ENCODE results near the gene TUBB3.
A peak's percentile ranks its signal among the peaks of the same experiment; 100 is the strongest.
"Not testable (repeated sequence)": the region's sequence is repeated elsewhere in the genome, so short reads cannot be mapped to it uniquely, and the experiment has no call there.

The TUBB3 gene

DNA sequence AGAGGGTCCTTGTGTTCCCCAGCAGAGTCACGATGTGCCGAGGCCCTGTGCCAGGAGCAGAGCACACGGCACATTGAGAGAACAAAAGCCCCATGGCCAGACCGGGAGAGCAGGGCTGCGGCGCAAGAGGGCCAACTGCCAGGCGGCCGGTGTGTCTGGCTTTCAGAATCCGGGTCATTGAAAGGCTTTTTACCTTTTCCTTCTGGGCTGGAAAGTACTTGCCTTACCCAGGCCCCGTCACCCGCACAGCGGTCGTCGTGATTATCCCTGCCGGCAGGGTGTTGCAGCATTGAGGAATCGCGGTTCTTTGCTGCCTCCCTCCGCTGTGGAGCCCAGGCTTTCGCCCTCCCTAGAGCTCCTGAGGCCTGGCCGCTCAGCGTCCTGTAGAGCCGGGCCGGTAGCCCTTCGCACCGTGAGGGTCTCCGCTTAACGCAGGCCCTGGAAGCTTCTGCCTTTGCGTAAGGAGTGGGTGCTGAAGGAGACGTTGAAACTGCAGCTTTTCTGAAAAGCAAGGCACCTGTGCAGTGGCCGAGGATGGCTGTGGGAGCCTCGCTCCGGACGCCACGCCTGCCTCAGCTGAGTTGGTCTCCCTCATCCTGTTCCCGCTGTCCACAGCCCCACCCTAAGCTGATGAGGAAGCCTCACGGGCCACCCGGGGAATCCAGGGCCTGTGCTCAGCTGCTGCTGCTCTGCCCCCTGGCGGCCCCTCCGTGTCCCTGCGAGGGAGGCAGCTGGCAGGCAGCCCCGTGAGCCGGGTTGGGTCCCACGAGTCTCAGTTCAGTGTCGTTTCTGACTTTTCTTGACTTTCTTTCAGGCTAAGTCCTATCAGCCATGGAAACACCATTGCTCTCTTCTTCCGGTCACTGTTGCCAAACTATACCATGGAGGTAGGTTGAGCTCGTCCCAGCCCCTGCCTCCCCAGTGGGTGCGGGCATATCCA lies 13.1 kb upstream of the TUBB3 start:
- H3K36me3 Mint-ChIP-seq: peaks cover 54% of the 10 kb centered on the region
- H3K4me3 Mint-ChIP-seq: no peak overlapping the region

DNA sequence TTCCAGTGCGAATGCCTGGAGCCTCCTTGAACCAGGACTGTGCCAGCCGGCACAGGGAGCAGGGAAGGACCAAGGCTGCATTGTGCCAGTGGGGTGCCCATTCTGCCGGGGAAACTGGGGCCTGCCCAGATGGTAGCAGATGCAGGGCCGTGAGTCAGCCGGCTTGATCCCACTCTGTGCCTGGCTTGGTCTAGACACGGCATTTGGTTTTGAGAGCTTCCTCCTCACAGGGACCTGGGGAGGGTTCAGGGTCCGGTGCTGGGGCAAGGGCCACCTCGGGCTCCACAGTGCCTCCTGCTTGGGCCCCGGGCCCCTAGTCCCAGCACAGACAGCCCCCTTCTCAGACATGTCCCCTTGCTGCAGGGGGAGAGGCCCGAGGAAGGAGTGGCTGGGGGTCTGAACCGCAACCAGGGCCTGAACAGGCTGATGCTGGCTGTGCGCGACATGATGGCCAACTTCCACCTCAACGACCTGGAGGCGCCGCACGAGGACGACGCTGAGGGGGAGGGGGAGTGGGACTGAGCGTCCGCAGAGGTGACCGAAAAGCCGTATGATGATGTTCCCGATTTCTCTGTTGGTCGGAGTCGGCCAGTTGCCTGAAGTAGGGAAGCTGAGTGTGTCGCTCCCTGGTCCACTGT lies 12.3 kb upstream of the TUBB3 start:
- ATAC-seq: no peak
- no peak overlapping the region for H3K4me3 Mint-ChIP-seq
- H3K4me1 Mint-ChIP-seq: peaks cover 18% of the 10 kb centered on the region
- H3K27ac Mint-ChIP-seq: peak overlapping the region; percentile 50
- no peak for DNase-seq (ENCODE audit: low spot score in 2 of 2)
- H3K9me3 Mint-ChIP-seq: no peaks in the 10 kb centered on the region
- peaks cover 56% of the 10 kb centered on the region for H3K36me3 Mint-ChIP-seq

More for the DNA sequence above, 13.1 kb upstream of the TUBB3 start:
- peaks cover 18% of the 10 kb centered on the region for H3K4me1 Mint-ChIP-seq
- peak; percentile 82 for ATAC-seq
- H3K9me3 Mint-ChIP-seq: no peaks in the 10 kb centered on the region
- DNase-seq (ENCODE audit: low spot score in 2 of 2): peak; percentile 65 to 81
- no peak overlapping the region for H3K27ac Mint-ChIP-seq

DNA sequence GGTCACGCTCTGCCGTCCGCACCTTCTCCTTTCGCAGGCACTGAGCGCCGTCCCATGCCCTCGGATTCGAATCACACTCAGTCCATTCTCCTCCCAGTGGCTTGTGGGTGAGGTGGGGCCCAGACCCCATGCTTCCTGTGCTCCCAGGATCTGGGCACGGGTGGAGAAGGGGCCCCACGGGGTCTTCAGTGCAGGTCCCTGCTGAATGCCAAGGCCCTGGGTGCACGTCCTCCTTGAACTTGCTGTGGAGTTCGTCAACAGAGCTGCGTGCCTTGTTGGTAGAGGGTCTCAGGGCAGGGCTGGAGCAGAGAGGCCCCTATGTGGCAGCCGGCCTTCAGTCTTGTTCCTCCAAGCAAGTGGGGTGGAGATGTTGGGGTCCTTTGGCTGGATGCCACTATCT lies 11.8 kb upstream of the TUBB3 start:
- peak overlapping the region; percentile 50 for H3K27ac Mint-ChIP-seq

DNA sequence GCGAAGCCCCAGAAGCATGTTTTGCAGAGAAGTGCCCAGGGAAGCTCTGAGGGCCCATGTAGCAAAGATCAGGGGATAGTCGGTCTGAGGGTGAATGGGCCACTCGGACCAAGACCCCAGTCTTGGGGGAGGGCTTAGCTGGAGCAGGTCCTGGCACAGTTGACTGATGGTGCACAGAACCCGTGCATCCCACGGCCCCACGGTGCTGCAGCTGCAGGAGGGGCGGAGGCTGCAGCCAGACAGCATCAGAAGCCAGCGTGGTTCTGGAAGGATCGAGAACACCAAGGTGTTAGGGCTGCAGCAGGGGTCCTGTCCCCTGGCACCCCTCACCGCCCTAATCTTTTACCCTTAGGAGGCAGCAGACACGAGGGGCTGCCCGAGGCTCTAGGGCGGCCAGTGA lies 11.0 kb upstream of the TUBB3 start:
- ATAC-seq: no peak
- peaks cover 46% of the 10 kb centered on the region for H3K36me3 Mint-ChIP-seq
- H3K4me1 Mint-ChIP-seq: peaks cover 18% of the 10 kb centered on the region
- H3K9me3 Mint-ChIP-seq: no peaks in the 10 kb centered on the region
- DNase-seq (ENCODE audit: low spot score in 2 of 2): no peak
- no peak overlapping the region for H3K27ac Mint-ChIP-seq
- no peak overlapping the region for H3K4me3 Mint-ChIP-seq

More for the DNA sequence above, 11.8 kb upstream of the TUBB3 start:
- ATAC-seq (no peak), DNase-seq (ENCODE audit: low spot score in 2 of 2) (no peak)
- Mint-ChIP-seq H3K36me3 (peaks cover 53% of the 10 kb centered on the region), H3K4me3 (no peak overlapping the region), H3K4me1 (peaks cover 18% of the 10 kb centered on the region), H3K9me3 (no peaks in the 10 kb centered on the region)

DNA sequence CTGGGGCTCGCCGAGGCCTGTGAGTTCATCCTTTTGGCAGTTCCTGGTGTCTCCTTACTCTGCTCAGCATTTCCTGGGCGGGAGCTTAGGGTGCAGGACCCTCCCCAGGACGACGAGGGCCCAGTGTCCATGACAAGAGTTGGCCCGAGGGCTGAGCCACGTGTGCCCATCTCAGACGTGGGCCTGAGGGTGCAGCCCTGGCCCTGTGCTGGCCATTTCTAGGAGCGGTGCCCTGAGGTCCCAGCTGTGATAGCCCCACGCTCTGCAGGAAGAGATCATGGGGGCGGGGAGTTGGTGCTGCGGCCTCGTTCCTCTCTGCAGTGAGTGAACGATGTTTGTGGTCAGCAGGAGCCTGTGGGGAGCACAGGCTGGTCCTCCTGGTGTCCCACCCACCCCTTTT lies 10.5 kb upstream of the TUBB3 start:
- ATAC-seq: no peak
- no peak for DNase-seq (ENCODE audit: low spot score in 2 of 2)
- no peak overlapping the region for H3K4me3 Mint-ChIP-seq
- H3K4me1 Mint-ChIP-seq: peaks cover 20% of the 10 kb centered on the region
- no peak overlapping the region for H3K27ac Mint-ChIP-seq
- no peaks in the 10 kb centered on the region for H3K9me3 Mint-ChIP-seq
- peaks cover 47% of the 10 kb centered on the region for H3K36me3 Mint-ChIP-seq

DNA sequence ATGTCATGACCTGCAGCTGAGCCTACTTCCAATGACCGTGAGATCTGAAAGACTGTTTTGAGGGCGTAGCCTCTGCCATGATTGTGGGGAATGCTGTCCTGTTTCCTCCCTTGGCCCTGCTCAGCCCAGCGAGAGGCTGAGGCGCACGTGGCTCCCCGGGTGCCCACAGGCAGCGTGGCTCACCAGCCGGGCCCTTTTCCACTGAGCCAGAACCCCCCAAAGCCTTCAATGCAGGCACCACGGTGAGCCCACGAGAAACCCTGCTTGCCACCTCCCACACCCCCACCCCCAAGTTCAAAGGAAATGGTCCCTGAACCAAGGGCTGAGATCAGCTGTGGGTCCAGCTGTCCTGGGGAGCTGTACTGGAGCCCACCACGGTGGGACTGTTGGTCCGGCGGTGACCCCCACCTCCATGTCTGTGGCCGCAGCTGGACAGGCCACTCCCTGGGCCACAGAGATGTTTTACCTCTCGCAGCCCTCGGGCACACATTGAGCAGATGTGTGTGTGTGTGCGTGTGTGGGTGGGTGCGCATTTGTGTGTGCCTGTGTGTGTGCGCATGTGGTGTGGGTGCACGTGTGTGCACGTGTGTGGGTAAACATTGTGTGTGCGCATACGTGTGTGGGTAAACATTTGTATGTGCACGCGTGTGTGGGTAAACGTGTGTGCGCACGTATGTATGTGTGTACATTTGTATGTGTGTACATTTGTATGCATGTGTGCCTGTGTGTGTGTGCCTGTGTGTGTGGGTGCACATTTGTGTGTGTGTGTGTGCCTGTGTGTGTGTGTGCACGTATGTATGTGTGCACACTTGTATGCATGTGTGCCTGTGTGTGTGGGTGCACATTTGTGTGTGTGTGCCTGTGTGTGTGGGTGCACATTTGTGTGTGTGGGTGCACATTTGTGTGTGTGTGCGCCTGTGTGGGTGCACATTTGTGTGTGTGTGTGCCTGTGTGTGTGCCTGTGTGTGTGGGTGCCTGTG lies 9.4 kb upstream of the TUBB3 start:
- peaks cover 50% of the 10 kb centered on the region for H3K36me3 Mint-ChIP-seq
- no peak for ATAC-seq
- no peaks in the 10 kb centered on the region for H3K9me3 Mint-ChIP-seq
- H3K4me1 Mint-ChIP-seq: peaks cover 30% of the 10 kb centered on the region
- H3K4me3 Mint-ChIP-seq: no peak overlapping the region
- DNase-seq (ENCODE audit: low spot score in 2 of 2): no peak
- H3K27ac Mint-ChIP-seq: no peak overlapping the region

DNA sequence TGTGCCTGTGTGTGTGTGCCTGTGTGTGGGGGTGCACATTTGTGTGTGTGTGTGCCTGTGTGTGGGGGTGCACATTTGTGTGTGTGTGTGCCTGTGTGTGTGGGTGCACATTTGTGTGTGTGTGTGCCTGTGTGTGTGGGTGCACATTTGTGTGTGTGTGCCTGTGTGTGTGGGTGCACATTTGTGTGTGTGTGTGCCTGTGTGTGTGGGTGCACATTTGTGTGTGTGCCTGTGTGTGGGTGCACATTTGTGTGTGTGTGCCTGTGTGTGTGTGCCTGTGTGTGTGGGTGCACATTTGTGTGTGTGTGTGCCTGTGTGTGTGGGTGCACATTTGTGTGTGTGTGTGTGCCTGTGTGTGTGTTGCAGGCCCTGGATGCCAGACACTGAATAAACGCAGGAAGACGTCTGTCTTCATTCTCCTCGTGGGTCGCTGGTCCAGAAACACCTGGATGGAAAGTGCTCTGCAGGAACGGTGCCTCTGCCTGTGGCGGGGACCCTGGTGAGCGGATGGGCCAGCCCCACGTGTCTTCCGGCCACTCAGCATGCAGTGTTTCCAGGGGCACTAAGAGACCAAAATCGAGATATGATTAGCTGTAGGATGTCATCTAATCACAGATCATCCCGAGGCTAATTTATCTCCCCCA lies 8.4 kb upstream of the TUBB3 start:
- H3K36me3 Mint-ChIP-seq: peaks cover 39% of the 10 kb centered on the region
- H3K9me3 Mint-ChIP-seq; H3K4me3 Mint-ChIP-seq; H3K27ac Mint-ChIP-seq; ATAC-seq; DNase-seq (ENCODE audit: low spot score in 2 of 2): not testable (repeated sequence)
- H3K4me1 Mint-ChIP-seq: peaks cover 36% of the 10 kb centered on the region

DNA sequence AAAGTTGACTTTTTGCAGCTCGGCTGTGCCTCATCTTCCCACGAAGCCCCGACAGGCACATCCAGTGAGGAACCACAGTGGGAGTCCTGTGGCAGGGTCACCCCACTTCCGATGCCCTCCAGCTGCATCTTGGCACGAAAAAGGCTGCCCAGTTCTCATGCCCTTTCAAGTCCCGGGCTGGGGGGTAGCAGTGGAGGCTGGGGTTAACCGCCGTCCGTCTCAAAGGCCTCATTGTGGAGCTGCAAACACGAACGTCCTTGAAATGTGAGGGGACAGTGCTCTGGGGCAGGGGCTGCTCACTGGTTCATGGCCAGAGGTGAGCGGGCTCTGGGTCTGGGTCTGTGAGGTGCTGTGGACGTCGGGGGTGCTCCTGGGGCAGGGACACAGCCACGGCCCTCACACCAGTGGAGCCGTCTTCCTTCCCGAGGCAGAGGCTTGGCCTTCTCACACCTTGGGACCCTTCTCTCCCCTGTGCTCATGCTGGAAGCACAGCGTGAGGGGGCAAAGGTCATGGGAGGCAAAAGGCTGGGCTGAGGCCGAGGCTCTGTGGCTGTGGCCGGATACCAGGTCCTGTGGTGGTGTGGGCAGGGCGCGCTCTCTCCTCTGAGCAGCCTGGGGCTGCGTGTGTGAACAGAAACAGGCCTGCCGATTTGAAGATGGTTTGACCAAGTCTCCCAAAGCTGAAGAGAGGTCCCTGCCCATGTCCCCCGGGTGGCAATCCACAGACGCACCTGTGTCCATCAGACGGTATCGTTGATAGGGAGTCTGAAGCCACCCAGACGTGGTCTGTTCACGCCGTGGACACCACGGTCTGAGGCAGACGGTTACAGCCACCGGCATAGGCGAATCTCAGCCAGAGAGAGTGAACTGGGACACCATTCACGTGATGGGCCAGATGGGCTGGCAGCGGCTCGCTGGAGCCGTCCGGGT lies 7.6 kb upstream of the TUBB3 start:
- Mint-ChIP-seq H3K27ac (no peak overlapping the region), H3K4me3 (no peak overlapping the region), H3K4me1 (peaks cover 35% of the 10 kb centered on the region), H3K9me3 (no peaks in the 10 kb centered on the region), H3K36me3 (peaks cover 31% of the 10 kb centered on the region)
- DNase-seq (ENCODE audit: low spot score in 2 of 2) (no peak), ATAC-seq (no peak)

DNA sequence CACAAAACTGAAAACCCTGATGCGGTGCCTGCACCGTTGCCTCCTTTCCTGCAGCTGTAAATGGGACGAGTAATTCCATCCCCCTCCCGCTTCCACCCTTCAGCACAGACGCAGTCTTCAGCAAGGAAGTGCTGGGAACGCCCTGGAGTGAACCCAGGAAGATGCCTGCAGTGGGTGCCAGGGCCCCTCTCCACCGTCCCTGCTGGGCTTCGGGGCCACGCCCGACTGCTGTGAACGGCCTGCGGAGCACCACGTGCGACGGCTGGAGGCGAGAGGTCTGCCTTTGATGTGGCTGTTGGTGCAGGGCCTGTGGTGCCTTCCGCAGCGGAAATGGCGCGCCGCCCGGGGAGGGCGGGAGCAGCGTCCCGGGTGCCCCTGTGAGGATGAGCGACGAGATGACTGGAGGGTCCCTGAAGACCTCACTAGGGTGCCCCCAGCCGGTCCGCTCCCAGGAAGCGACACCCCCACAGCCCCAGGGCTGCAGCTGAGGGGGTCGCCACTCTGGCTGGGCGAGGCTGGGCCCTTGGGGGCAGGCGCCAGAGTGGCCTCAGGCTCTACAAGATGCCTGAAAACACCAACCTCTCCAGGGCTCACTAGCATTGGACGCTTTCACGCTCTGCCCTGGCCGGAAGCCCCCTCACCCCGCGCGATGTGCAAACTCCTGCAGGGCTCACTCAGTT lies 5.2 kb upstream of the TUBB3 start:
- no peak overlapping the region for H3K27ac Mint-ChIP-seq
- DNase-seq (ENCODE audit: low spot score in 2 of 2) (peak; percentile 58 to 86), ATAC-seq (peak; percentile 78)
- peaks cover 51% of the 10 kb centered on the region for H3K4me1 Mint-ChIP-seq
- peaks cover 15% of the 10 kb centered on the region for H3K36me3 Mint-ChIP-seq
- H3K4me3 Mint-ChIP-seq: peak overlapping the region; percentile 69
- H3K9me3 Mint-ChIP-seq: no peaks in the 10 kb centered on the region

DNA sequence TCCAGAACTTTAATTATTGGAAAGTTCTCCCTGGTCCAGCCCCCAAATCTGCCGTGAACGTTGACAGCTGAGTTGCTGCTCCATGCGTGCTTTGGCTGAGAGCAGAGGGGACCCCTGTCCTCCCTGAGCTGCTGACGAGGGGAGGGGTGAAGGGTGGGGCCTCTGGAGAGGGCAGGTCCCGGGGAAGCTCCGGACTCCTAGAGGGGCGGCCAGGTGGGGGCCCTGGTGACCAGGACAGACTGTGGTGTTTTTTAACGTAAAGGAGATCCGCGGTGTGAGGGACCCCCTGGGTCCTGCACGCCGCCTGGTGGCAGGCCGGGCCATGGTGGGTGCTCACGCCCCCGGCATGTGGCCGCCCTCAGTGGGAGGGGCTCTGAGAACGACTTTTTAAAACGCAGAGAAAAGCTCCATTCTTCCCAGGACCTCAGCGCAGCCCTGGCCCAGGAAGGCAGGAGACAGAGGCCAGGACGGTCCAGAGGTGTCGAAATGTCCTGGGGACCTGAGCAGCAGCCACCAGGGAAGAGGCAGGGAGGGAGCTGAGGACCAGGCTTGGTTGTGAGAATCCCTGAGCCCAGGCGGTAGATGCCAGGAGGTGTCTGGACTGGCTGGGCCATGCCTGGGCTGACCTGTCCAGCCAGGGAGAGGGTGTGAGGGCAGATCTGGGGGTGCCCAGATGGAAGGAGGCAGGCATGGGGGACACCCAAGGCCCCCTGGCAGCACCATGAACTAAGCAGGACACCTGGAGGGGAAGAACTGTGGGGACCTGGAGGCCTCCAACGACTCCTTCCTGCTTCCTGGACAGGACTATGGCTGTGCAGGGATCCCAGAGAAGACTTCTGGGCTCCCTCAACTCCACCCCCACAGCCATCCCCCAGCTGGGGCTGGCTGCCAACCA lies 4.4 kb upstream of the TUBB3 start, which contains the start of gene MC1R:
Gene MC1R, plus strand, starts transcription at position 410 of the 895 bp plus-strand sequence. Its CDS starts 397 bp downstream, at position 807.
- H3K4me1 Mint-ChIP-seq: peaks cover 51% of the 10 kb centered on the region
- H3K9me3 Mint-ChIP-seq: no peaks in the 10 kb centered on the region
- ATAC-seq (peak; percentile 34), DNase-seq (ENCODE audit: low spot score in 2 of 2) (peak in 1 of 2 donors; percentile 69)
- H3K27ac Mint-ChIP-seq: peak within 1 kb of the TSS; percentile 63
- peaks cover 15% of the 10 kb centered on the region for H3K36me3 Mint-ChIP-seq
- peak within 1 kb of the TSS; percentile 69 for H3K4me3 Mint-ChIP-seq

DNA sequence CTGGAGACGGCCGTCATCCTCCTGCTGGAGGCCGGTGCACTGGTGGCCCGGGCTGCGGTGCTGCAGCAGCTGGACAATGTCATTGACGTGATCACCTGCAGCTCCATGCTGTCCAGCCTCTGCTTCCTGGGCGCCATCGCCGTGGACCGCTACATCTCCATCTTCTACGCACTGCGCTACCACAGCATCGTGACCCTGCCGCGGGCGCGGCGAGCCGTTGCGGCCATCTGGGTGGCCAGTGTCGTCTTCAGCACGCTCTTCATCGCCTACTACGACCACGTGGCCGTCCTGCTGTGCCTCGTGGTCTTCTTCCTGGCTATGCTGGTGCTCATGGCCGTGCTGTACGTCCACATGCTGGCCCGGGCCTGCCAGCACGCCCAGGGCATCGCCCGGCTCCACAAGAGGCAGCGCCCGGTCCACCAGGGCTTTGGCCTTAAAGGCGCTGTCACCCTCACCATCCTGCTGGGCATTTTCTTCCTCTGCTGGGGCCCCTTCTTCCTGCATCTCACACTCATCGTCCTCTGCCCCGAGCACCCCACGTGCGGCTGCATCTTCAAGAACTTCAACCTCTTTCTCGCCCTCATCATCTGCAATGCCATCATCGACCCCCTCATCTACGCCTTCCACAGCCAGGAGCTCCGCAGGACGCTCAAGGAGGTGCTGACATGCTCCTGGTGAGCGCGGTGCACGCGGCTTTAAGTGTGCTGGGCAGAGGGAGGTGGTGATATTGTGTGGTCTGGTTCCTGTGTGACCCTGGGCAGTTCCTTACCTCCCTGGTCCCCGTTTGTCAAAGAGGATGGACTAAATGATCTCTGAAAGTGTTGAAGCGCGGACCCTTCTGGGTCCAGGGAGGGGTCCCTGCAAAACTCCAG lies 3.4 kb upstream of the TUBB3 start:
- no peaks in the 10 kb centered on the region for H3K9me3 Mint-ChIP-seq

DNA sequence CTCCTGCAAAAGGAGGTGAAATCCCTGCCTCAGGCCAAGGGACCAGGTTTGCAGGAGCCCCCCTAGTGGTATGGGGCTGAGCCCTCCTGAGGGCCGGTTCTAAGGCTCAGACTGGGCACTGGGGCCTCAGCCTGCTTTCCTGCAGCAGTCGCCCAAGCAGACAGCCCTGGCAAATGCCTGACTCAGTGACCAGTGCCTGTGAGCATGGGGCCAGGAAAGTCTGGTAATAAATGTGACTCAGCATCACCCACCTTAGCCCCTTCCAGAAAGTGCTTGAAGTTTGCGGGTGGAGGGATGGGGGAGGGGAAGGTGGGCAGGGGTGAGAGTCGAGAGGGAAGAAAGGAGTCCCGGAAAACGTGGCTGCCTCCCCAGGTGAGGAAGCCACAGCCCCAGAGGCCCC lies 2.4 kb upstream of the TUBB3 start:
- DNase-seq (ENCODE audit: low spot score in 2 of 2): no peak
- Mint-ChIP-seq H3K4me3 (peak overlapping the region; percentile 66), H3K4me1 (peaks cover 43% of the 10 kb centered on the region), H3K27ac (no peak overlapping the region), H3K36me3 (peaks cover 6% of the 10 kb centered on the region), H3K9me3 (no peaks in the 10 kb centered on the region)
- no peak for ATAC-seq

More for the DNA sequence above, 3.4 kb upstream of the TUBB3 start:
- ATAC-seq (no peak), DNase-seq (ENCODE audit: low spot score in 2 of 2) (no peak)
- Mint-ChIP-seq H3K36me3 (peaks cover 15% of the 10 kb centered on the region), H3K27ac (peak overlapping the region; percentile 63), H3K4me1 (peaks cover 43% of the 10 kb centered on the region), H3K4me3 (peak overlapping the region; percentile 31)

Data from stimulated activated effector memory CD8-positive, alpha-beta T cell treated with anti-CD3 and anti-CD28 coated beads, Interleukin-12 subunit alpha, Interleukin-12 subunit beta, amount 100 ng/mL, for 72 hours (primary cell).